Fibroblast of skin of abdomen (primary cell): ENCODE results near the gene CAT.

Source experiments
- DNase-seq: peaks from one replicate; pipeline ENCODE4 v3.0.0-alpha.2; 2013

CAT gene

DNA sequence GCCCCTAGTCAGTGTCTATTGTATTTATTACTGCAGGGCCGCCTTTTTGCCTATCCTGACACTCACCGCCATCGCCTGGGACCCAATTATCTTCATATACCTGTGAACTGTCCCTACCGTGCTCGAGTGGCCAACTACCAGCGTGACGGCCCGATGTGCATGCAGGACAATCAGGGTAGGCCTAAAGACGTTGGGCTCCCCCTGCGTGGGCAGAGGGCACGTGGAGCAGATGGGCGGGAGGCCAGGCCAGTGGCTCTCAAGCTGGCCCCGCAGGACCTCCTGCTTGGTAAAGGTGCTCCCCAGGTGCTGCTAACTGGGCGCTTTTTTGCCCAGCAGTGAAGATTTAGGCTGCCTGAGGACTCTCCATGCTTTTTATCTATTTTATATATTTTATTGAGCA lies 22.5 kb downstream of the CAT start:
- DNase-seq: no peak

DNA sequence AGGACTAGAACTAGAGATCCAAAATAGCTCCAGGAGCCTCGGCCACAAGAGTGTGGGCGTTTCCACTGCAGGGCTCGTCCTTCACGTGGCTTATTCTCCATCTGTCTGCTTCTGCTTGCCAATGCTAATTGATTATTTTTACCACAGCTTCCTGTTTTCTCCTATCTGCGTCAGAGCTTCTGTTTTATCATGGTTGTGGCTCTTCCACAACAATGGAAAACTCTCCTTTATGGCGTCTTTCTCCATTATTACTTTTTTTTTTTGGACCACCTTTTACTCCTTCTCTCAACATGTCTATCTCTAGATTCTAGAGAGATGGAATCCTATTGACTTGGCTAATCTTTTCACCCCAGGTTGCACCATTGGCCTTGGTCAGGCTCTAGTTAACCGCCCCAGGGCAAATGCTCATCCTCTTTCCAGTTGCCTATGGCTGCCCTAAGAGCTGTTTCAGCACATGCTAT lies 25.9 kb downstream of the CAT start:
- DNase-seq: no peak

DNA sequence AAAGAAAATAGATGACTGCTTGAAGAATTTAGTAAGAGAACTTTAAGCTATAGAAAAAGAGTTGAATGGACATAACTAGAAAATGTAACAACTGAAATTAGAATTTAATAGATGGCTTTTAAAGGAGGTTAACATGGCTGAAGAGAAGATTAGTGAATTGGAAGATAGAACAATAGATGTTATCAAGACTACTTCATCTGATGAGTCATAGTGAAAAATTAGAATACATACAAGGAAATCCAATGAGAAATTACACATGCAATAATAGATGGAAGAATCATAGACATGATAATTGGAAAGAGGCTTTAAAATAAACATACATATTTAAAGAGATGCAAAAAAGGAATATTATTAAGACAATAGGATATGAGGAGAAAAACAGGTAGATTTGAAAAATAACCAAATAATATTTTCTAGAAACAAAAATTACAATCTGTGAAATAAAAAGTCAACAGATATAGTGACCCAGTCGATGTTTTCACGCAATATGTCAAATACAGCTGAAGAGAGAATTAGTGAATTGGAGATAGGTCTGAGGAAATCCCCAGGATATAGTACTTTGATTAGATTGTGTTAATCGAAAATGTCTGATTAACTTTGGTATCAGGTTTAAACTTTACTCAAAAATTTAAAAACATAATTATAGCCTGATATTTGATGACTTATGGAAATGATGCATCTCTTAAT lies 28.2 kb downstream of the CAT start:
- DNase-seq: no peak

DNA sequence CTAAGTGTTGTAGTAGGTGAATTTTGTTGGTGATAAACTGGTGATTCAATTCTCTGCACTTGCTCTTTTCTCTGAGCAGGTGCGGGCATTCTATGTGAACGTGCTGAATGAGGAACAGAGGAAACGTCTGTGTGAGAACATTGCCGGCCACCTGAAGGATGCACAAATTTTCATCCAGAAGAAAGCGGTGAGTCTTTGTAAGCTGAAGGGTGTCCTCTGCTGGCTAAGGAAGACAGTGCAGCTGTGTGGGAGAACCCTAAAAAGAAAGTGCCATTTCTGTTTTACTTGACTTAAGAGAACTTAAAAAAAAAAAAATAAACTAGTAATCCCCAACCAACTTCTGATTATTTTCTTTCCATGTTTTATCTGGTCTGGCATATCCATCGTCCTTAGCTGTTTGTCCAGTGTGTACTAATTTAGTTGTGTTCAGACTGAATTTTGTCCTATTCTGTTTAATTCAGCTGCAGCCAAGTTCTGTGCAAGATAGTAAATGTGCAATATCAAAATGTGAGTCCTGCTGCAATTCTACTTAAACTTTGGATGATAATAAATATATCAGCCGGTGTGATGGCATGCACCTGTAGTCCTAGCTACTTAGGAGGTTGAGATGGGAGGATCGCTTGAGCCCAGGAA lies 29.6 kb downstream of the CAT start:
- no peak for DNase-seq

DNA sequence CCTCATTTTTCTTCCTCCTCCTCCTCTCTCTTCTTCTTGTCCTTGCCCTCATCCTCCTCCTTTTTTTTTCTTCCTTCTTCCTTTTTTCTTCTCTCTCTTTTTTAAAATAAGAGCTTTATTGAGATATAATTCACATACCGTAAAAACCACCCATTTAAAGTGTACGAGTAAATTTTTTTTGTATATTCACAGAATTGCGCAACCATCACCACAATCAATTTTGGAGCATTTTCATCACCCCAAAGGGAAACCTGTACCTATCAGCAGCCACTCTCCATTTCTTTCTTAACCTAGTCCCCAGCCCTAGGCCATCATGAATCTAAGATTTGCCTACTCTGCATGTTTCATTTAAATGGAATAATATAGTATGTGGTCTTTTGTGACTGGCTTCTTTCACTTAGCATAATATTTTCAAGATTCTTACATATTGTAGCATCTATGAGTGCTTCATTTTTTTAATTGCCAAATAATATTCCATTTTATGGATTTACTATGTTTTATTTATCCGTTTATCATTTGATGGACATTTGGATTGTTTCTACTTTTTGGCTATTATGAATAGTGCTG lies 35.0 kb downstream of the CAT start:
- no peak for DNase-seq

DNA sequence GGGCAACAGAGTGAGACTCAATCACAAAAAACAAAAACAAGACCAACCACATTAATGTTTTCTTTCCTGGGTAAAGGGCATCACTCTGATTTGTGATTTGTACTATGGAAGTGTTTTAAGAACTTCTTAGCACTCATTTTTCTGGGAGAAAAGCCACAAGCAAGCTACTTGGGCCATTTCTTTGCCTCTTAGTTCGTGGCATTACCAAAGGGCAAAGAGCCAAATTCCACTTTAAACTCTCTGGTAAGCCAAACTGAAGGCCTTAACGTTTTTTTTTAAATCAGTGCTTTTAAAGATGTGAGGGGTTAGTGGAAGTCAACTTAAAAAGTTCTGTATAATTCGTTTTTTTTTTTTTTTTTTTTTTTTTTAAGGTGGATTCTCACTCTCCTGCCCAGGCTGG lies 36.9 kb downstream of the CAT start:
- no peak for DNase-seq

DNA sequence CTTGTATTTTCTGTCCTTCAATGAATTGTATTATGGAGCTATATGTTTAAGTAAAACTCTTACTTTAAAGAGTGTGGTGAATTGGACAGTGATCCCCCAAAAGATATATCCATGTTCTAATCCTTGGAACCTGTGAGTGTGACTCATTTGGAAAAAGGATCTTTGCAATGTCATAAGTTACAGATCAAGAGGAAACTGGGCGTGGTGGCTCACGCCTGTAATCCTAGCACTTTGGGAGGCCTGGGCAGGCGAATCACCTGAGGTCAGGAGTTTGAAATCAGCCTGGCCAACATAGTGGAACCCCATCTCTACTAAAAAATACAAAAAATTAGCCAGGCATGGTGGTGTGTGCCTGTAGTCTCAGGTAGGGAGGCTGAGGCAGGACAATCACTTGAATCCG lies 38.1 kb downstream of the CAT start:
- no peak for DNase-seq

DNA sequence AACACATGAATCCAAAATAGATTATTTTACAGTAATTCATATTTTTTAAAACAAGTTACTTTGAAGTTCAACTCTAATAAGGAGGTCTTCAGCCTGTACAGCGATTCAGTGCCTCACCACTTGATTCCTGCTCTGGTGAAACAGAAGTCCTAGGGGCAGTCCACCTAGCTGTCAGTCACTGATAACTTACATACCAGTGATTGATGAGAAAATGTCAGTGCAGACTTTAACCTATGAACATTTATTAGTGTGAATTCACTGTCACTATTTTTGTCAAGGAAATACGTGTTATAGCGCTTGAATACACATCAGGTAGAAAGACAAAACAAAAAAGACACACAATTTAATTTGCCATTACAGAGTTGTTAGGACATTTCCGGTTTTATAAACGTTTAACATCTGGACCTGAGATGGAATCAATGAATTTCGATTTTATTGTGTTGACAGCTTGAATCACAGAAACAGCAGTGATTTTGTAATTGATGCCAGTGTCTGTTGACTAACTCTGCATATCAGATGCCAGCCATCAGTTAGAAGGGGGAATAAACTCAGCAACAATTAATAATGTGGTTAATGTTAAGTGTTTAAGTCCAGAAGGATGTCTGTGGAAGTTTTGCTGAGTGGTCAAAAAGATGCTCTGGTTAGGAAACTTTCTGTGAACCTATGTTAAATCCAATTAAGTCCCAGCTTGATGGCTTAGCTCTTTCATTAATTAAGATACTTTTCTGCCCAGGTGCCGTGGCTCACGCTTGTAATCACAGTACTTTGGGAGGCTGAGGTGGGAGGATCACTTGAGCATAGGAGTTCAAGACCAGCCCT lies 40.3 kb downstream of the CAT start:
- peak; percentile 4 for DNase-seq

DNA sequence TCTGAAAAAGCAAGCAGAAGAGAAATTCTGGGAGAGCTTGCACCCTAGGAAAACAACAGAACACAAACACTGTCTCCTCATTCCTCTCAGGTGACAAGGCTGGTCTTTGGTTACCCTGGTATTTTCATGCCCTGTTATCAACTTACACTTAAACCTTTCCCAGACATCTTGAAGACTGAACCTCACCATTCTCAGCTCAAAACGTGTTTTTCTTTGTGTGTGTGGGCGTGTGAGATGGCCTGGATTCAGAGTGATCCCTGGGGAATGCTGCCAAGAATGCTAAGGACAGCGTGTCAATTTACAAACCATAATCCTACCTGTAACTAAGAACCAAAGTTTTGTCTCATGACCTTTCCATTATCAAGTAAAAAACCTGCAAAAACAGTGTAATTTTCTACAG lies 41.6 kb downstream of the CAT start:
- no peak for DNase-seq

DNA sequence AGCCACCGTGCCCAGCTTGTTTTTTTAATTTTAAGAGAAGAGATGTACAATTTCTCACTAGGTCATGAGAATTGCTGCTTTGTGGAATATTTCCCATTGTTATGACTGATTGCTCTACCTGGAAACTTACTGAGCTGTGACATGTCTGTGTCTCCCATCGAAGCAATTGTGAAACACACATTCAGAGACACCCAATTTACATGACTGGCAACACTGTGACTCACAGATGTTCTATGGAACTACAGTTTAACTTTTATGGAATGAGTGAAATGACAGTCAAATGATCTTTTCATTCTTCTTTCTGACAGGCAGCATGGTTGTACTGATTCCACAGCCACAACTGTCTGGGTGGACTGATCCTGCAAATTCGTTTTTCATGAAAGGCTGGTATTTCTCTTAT lies 42.6 kb downstream of the CAT start:
- DNase-seq: no peak

DNA sequence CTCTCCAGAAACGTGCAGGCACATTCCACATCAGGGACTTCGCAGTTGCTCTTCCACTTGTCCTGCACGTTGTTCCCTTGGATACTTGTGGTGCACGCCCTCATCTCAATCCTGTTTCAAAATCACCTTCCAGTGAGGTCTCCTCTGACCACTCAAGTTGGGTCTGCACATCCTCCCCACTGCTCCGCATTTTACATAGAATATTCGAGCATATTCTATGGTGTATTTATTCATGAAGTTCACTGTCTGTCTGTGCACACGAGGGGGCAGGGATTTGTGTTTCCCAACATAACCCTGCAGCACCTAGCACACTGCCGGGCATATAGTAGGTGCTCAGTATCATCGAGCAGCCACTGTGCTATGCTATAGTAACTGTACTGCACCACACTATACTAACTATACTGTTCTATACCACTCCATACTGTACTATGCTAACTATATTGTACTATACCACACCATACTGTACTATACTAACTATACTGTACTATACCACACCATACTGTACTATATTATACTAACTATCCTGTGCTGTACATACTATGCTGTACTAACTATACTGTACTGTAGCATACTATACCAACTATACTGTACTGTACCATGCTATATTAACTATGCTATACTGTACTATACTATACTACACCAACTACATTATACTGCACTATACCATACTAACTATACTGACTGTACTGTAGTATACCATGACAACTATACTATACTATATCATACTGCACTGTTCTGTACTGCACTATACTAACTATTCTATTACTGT lies 44.6 kb downstream of the CAT start:
- no peak for DNase-seq

DNA sequence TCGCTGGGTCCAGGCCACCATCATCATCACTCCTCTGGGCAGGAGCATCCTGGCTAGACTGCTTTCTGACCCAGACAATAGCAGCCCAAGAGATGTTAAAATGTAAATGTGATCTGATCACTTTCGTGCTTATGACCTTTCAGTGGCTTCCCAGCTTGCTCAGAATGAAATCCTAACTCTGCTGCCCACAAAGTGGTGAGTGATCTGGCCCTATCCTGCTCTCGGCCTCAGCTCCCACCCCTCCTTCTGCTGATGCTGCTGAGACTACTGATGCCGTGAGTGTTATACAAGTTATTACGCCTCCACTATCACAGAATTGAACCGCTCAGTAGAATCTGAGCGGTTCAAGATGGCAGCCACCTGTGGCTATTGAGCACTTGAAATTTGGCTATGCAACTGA lies 48.7 kb downstream of the CAT start:
- no peak for DNase-seq

DNA sequence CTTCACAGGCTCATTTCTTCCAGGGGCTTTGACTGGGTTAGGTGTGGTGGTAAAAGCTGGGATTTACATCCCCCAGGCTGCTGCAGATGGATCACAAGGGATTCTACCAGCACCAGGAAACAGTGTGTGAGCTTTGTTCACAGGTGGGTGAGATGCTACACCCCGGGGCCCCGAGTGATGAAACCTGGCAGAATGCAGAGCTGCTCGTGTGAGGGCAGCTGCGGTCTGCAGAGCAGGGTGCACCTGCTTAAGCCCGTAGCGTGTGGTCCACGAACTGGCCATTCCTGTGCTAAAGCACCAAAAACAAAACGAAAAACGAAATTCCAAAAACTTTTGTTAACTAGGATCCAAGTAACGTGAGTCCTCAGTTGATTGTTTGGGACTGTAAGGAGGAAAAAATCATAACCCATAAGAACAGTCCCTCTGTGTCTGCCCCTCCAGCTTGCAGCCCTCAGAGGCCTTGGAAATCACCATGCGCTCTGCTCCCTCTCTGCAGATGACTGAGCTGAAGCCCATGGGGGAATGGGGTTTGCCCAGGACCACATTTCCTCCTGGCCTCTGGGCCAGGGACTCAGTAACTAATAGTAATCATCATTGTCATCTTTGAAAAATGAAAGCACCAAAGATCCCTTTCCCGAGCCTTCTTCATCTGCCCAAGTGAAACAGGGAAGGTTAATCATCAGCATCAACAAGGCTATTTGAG lies 50.3 kb downstream of the CAT start:
- no peak for DNase-seq

DNA sequence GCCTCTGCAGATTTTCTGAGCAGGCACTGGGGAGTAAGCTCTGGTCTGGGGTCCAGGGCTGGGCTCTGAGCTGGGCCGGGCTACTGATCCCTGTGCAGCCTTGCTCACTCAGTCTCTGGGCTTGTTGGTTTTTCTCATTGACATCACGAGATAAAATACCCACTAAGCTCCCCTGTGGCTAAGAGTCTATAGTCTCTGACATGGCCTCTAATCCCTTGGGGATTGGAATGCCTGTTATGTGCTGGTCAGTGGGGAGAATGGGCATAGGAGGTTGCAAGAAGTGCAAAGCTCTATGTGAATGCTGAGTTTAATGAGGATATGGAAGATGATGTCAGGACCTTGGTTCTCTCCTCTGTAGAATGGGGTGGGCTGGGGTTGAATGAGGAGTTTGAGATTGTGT lies 51.6 kb downstream of the CAT start:
- DNase-seq: no peak

DNA sequence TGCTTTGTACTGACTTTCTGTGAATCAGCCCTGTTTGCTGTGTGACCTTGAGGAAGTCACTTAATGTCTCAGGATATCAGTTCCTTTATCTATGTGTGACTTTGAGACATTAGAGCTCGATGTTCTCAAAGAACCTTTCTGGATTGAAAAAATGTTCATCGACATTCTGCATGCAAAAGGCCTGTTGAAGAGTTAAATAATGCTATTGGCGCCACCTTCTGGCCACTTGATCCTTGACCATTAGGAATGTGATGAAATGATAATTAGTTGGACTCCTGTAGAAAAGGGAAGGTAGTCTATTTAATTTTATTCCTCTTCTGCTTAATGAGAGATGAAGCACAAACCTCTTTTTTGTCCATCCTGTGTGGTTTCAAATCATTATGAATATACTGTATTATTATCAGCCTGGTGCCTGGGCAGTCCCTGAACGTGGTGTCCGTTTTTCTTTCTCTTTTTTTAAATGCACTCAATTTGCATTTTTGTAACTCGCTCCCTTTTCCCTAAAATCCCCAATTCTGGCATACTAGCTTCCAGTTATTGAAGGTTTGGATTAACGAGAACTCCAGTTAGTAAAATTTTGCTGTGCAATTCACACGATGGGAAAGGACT lies 54.2 kb downstream of the CAT start:
- DNase-seq: peak; percentile 66

DNA sequence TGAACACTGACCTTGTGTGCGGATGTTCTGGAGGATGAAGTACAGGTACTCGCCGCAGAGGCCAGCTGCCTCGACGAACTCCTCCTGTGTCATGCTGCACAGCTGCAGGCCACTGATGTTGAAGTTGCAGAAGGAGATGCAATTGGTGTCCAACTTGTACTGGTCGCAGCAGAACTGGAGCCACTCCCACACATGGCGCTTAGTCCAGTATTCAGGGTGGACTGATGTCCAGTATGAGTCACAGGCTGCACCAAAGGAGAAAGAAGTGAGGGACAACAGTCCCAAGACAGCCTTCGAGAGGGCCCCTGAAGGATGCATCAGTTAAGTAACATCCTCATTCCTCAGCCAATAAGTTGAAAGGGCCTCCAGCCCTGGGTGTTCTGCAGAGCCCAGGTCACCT lies 54.7 kb downstream of the CAT start:
- DNase-seq: no peak

DNA sequence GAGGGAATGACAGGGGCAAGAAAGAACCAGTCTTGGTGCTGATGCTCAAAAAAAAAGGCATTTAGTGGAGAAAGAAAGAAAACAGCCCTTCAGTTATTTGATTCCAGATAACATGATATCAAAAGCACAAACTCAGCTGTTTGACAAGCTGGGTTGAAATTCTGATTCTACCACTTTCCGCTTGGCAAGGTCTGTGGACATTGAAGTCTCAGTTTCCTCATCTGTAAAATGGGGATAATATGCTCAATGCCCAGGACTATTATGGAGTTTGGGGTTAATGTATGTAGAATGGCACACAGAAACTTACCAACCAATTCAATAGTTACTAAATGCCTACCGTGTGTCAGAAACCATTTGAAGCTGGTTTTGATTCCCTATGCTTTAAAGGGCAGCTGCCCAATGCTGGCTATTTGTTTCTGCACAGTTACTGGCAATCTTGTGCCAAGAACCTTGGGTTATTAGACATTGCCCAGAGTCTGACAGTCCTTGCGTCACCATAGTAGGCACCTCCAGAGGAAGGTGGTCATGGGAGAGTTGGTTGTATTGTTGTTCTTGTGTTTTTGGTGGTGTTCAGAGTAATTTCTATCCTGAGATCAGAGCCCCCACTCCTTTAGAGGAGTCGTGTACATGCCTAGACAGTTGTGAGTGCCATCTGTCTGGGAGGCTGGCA lies 55.3 kb downstream of the CAT start:
- no peak for DNase-seq

DNA sequence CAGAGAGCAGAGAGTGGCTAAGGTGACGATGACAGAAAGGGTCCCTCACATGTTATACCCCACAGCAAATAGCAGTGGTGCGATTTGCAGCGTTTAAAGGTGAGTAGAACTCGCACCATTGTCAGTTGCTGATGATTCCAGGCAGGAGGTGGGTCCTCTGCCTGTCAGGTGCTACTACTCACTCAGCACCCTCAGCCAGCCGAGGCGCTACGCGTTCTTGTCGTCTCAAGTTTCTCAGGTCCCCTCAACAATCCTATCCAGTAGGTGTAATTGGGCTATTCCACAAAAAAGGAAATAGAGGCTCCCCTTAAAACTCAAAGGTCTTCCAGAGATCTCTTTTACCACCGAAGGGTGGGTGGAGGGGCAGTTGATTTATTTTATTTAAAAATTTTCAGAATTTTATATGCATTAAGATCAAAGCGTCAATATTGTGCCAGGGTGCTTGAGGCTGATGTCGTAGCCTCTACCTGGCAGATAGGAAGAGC lies 56.5 kb downstream of the CAT start:
- no peak for DNase-seq

DNA sequence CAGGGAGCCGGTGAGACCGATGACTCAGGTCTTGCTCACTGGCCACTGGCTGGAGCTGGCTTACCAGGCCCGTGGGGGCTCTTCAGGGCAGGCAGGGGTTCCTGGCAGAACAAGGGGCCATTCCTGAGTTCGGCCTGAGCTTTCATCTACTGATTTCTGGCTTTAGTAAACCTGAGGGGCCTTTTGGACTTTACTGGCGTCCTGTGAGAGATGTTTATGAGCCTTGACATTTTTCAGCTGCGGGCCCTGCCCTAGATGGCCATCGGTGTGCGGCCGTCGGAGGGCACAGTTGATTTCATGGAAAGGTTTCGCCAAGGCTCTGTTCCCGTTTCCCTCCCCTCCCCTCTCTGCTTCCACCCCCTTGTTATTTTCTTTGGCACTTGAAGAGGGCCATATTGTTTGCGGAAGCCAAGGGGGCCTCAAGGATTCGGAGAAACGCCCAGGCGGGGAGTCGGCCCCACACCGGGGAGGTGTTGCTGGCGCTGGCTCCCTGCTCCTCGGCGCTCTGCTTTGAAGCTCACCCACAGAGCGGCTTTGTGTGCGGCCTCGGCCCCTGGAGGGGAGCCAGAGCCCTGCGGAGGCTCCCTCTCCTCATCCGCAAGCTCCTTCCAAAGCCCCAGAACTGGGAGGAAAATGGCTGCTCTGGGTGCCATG lies 57.1 kb downstream of the CAT start:
- no peak for DNase-seq
